OCI-LY1 (cell line): Measurements from ENCODE around the gene GADD45B.
"Not testable (repeated sequence)": the region's sequence is repeated elsewhere in the genome, so short reads cannot be mapped to it uniquely, and the experiment has no call there.

Experiments used
- H2AFZ ChIP-seq: fragments of 200-600 bp; sonication (generic), shearing (Covaris generic); 2 replicates; pipeline ENCODE4 v1.6.0; 2014; ENCODE audit warnings: antibody characterized with exemption, mild to moderate bottlenecking, low read length
- H3F3A ChIP-seq: fragments of 200-600 bp; sonication (generic), shearing (Covaris generic); 2 replicates; pipeline ENCODE4 v1.6.0; 2014; ENCODE audit warnings: mild to moderate bottlenecking, antibody characterized with exemption, low read length, moderate library complexity; ENCODE audit not compliant: insufficient read depth
- H3K27ac ChIP-seq: fragments of 200-600 bp; sonication (generic); 2 replicates; pipeline ENCODE4 v1.5.1; 2014; ENCODE audit warnings: low read length, mixed run types, mild to moderate bottlenecking, low read depth; ENCODE audit not compliant: poor library complexity, severe bottlenecking
- H3K27me3 ChIP-seq: fragments of 200-600 bp; sonication (generic); 2 replicates; pipeline ENCODE4 v1.6.0; 2014; ENCODE audit warnings: antibody characterized with exemption, mild to moderate bottlenecking, low read length, moderate library complexity; ENCODE audit not compliant: insufficient read depth
- H3K36me3 ChIP-seq: fragments of 200-600 bp; sonication (generic); 2 replicates; pipeline ENCODE4 v1.6.1; 2014; ENCODE audit warnings: mild to moderate bottlenecking, antibody characterized with exemption, low read length, moderate library complexity, mixed read lengths; ENCODE audit not compliant: insufficient read depth
- H3K4me1 ChIP-seq: fragments of 200-600 bp; sonication (generic); 2 replicates; pipeline ENCODE4 v1.5.1; 2014; ENCODE audit warnings: mild to moderate bottlenecking, low read length, moderate library complexity; ENCODE audit not compliant: insufficient read depth, severe bottlenecking
- H3K4me2 ChIP-seq: fragments of 200-600 bp; sonication (generic), shearing (Covaris generic); 2 replicates; pipeline ENCODE4 v1.6.1; 2014; ENCODE audit warnings: low read length
- H3K4me3 ChIP-seq: fragments of 200-600 bp; sonication (generic); 2 replicates; pipeline ENCODE4 v1.5.1; 2014; ENCODE audit warnings: low read length, low read depth, mild to moderate bottlenecking, mixed read lengths; ENCODE audit not compliant: poor library complexity, severe bottlenecking
- H3K79me2 ChIP-seq: fragments of 200-600 bp; shearing (Covaris generic); 2 replicates; pipeline ENCODE4 v1.6.1; 2016; ENCODE audit warnings: mixed run types, low read length, mixed read lengths; ENCODE audit not compliant: insufficient read depth
- H3K9ac ChIP-seq: fragments of 200-600 bp; sonication (generic), shearing (Covaris generic); 2 replicates; pipeline ENCODE4 v1.6.1; 2014; ENCODE audit warnings: mild to moderate bottlenecking, low read length, mixed read lengths
- H3K9me2 ChIP-seq: fragments of 200-600 bp; sonication (generic), shearing (Covaris generic); 2 replicates; pipeline ENCODE4 v1.6.1; 2014; ENCODE audit warnings: low read depth, mild to moderate bottlenecking, low read length, mixed read lengths
- H3K9me3 ChIP-seq: fragments of 200-600 bp; shearing (Covaris generic); 2 replicates; pipeline ENCODE4 v1.6.1; 2014; ENCODE audit warnings: low read length, mixed read lengths
- H4K20me1 ChIP-seq: fragments of 200-600 bp; sonication (generic), shearing (Covaris generic); 2 replicates; pipeline ENCODE4 v1.6.0; 2016; ENCODE audit warnings: mild to moderate bottlenecking, low read length; ENCODE audit not compliant: insufficient read depth
- CTCF ChIP-seq: fragments of 200-600 bp; sonication (generic), shearing (Covaris generic); IDR thresholded peaks from 2 replicates; pipeline ENCODE4 v1.5.1; 2017; ENCODE audit warnings: mild to moderate bottlenecking, antibody characterized with exemption, low read length, moderate library complexity, mixed read lengths
- EZH2 ChIP-seq: fragments of 200-600 bp; sonication (generic), shearing (Covaris generic); IDR thresholded peaks from 2 replicates; pipeline ENCODE4 v1.8.0; 2017; ENCODE audit warnings: borderline replicate concordance, mixed run types, mild to moderate bottlenecking, antibody characterized with exemption, low read length, moderate library complexity, mixed read lengths

Gene GADD45B

GRCh38 chr19:2490659-2491058 is 14.7 kb downstream of the GADD45B start:
- H3K4me2 ChIP-seq, result peak overlapping the region; percentile 15; the same call in 1 of the 2 replicates
- no peak overlapping the region for H3K4me3 ChIP-seq
- H3K9me2 ChIP-seq, result no peaks in the 10 kb centered on the region
- H3K9ac ChIP-seq, result no peak overlapping the region; the same call in 1 of the 2 replicates
- peaks cover 45% of the 10 kb centered on the region for H3K4me1 ChIP-seq
- H3K27ac ChIP-seq, result peak overlapping the region; percentile 41
- no peaks in the 10 kb centered on the region; the same call in 1 of the 2 replicates for H3F3A ChIP-seq
- no peak overlapping the region for H2AFZ ChIP-seq
- H3K79me2 ChIP-seq, result no peaks in the 10 kb centered on the region
- peaks cover 14% of the 10 kb centered on the region; the same call in 1 of the 2 replicates for H3K27me3 ChIP-seq
- no peaks in the 10 kb centered on the region for H3K36me3 ChIP-seq
- no peaks in the 10 kb centered on the region for H4K20me1 ChIP-seq
- no peaks in the 10 kb centered on the region for H3K9me3 ChIP-seq
- TF ChIP-seq CTCF, result no peak
- TF ChIP-seq EZH2, result no peak

- no peaks in the 10 kb centered on the region for H3K79me2 ChIP-seq
- peak overlapping the region; percentile 41 for H3K27ac ChIP-seq
- peak overlapping the region; percentile 15; the same call in 1 of the 2 replicates for H3K4me2 ChIP-seq
- no peak overlapping the region for H3K4me3 ChIP-seq
- H3K9me2 ChIP-seq, result no peaks in the 10 kb centered on the region
- no peaks in the 10 kb centered on the region for H3K36me3 ChIP-seq
- no peak overlapping the region for H2AFZ ChIP-seq
- peaks cover 39% of the 10 kb centered on the region for H3K4me1 ChIP-seq
- H3K27me3 ChIP-seq, result peaks cover 14% of the 10 kb centered on the region; the same call in 1 of the 2 replicates
- no peaks in the 10 kb centered on the region; the same call in 1 of the 2 replicates for H3F3A ChIP-seq
- no peaks in the 10 kb centered on the region for H3K9me3 ChIP-seq
- no peaks in the 10 kb centered on the region for H4K20me1 ChIP-seq
- no peak overlapping the region; the same call in 1 of the 2 replicates for H3K9ac ChIP-seq
- TF ChIP-seq CTCF (no peak), EZH2 (no peak)
Observed at GRCh38 chr19:2491130-2491801, 15.3 kb downstream of the GADD45B start.

DNA sequence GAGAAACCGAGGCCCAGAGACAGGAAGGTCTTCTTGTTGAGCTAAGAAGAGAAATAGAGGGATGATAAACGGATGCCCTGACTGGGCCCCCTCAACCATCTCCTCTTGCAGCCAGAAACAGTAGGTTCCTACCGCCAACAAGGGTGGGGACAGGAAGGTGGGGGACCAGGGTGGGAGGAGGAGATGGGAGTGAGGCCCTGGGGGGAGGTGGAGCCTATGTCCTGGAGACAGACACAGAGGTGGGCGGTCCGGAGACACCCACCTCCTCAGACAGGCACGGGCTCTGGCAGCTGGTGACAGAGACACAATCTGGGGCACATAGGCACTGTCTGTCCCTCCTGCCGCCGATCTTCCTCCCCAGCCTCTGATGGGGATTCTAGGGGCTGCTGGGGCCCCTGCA is 16.9 kb downstream of the GADD45B start:
- no peaks in the 10 kb centered on the region for H3K36me3 ChIP-seq
- H3F3A ChIP-seq, result no peaks in the 10 kb centered on the region; the same call in 1 of the 2 replicates
- peaks cover 39% of the 10 kb centered on the region for H3K4me1 ChIP-seq
- H3K9me2 ChIP-seq, result no peaks in the 10 kb centered on the region
- H3K27ac ChIP-seq, result no peak overlapping the region
- TF ChIP-seq CTCF, result no peak
- no peak for TF ChIP-seq EZH2
- H3K9ac ChIP-seq, result no peak overlapping the region
- H3K79me2 ChIP-seq, result no peaks in the 10 kb centered on the region
- no peaks in the 10 kb centered on the region for H4K20me1 ChIP-seq
- H2AFZ ChIP-seq, result no peak overlapping the region
- H3K27me3 ChIP-seq, result peaks cover 15% of the 10 kb centered on the region; the same call in 1 of the 2 replicates
- no peaks in the 10 kb centered on the region for H3K9me3 ChIP-seq
- H3K4me3 ChIP-seq, result no peak overlapping the region
- no peak overlapping the region for H3K4me2 ChIP-seq

DNA sequence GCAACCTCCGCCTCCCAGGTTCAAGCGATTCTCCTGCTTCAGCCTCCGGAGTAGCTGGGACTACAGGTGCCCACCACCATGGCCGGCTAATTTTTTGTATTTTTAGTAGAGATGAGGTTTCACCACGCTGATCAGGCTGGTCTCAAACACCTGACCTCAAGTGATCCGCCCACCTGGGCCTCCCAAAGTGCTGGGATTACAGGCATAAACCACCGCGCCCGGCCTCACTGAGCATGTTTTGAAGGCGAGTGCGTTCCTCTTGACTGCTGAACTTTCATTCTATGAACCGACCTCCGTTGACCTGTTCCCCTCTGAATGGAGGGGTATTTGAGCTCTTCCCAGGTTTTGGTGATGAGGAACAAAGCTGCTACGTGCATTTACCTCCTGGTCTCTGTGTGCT is 17.5 kb downstream of the GADD45B start:
- Histone ChIP-seq H3K4me3 (peak overlapping the region; percentile 67), H3K4me2 (peak overlapping the region; percentile 86; the same call in 1 of the 2 replicates), H3K27me3 (peaks cover 15% of the 10 kb centered on the region; the same call in 1 of the 2 replicates), H3K4me1 (peaks cover 39% of the 10 kb centered on the region)
- not testable (repeated sequence) for H4K20me1 ChIP-seq, H3K9me2 ChIP-seq, H3F3A ChIP-seq, H3K9me3 ChIP-seq, H2AFZ ChIP-seq, H3K36me3 ChIP-seq, H3K27ac ChIP-seq, H3K79me2 ChIP-seq, H3K9ac ChIP-seq
